IMR-90 (cell line): Measurements from ENCODE around the gene FOXP1.

ENCODE experiments used
- NFE2L2 ChIP-seq: fragments of 150-350 bp; IDR thresholded peaks from 2 replicates; pipeline ENCODE4 v1.6.1; 2016; ENCODE audit warnings: low read depth, mild to moderate bottlenecking, low read length
- RAD21 ChIP-seq: IDR thresholded peaks from 2 replicates; pipeline ENCODE4 v1.6.1; 2012; ENCODE audit warnings: low read length, improper control_type of control experiment
- TF ChIP-seq, protein P1 (sequence below): fragments of 150-350 bp; IDR thresholded peaks from 2 replicates; pipeline ENCODE4 v1.6.1; 2017; ENCODE audit warnings: mild to moderate bottlenecking, antibody characterized with exemption, low read length, low read depth

DNA sequence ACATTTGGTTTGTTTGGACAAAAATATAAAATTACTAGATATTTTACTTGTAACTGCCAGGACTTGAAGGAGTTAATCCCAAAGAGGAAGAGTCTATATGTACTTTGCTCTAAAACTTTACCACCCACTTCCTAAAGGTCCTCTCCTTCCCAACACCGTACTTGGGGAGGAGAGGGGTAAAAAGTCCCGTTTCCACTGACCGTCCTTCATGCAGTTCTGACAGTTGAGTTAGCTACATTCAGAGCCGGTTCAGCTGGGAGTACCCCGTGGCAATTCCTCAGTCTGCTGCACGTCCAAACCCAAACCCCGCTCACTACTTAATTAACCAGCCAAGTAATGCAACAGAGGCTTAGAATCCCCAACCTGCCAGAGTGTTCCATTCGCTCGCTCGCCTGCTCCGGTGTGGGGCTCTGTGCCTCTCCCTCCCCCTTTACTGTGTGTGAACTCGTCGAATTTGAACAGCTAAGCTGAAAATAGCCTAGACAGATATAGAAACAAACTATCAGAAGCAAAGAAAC, 519.7 kb downstream of the FOXP1 start:
- TF ChIP-seq NFE2L2 (no peak), RAD21 (no peak)
- TF ChIP-seq, protein P1, sequence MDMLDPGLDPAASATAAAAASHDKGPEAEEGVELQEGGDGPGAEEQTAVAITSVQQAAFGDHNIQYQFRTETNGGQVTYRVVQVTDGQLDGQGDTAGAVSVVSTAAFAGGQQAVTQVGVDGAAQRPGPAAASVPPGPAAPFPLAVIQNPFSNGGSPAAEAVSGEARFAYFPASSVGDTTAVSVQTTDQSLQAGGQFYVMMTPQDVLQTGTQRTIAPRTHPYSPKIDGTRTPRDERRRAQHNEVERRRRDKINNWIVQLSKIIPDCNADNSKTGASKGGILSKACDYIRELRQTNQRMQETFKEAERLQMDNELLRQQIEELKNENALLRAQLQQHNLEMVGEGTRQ: no peak
